ENCODE data around the gene FGFR1OP2. TPM values are rescaled to one million over a fixed set of nuclear protein-coding genes. Genes with fewer than 3 reads are reported as not detected.

FGFR1OP2 gene
- total RNA-seq, 1 donor from 2014 or later = 37.6 TPM

DNA sequence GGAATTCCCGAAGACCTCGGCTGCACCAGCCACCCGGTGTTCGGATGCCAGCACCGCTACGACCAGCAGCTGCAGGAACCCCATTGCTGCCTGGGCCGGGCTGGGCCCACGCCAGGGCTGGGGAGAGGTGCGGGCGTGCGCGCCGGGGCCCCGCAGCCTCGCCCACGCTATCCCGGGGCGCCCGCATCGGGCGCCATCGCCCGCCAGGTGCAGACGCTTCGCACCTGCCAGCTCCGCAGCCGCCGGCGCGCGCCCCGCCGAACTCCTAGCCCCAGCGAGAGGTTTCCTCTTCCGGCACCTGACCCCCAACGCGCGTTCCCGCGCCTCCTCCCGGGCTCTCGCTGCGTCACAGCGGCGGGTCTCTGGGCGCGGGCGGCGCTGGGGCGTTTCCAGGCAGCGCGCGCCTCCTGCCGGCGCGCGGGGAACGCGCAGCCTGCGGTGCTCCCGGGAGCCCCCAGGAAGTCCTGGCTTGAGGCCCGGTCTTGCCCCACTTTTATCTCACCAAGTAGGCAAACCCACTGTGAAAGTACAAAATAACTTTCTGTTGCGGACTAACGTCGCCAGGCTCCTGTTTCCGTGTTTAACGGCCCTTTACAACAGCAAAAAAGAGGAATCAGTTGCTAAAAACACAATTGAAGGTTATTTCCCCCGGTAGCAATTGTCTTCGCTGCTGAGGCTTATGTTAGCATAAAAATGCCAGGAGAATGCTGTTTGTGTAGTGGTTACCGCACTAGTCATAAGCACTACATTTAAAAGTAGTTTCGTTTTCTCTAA is 76.0 kb downstream of the FGFR1OP2 start, which contains the start of gene TM7SF3:
TSS of gene TM7SF3 (minus strand) at position 300 of the 774 bp plus-strand sequence. CDS start at position 84, 216 bp downstream.
- no peaks in the 10 kb centered on the region for H3K9me3 Mint-ChIP-seq (ENCODE audit: low read depth)
- peaks cover 52% of the 10 kb centered on the region for H3K4me1 Mint-ChIP-seq (ENCODE audit: low read depth)
- H3K27ac Mint-ChIP-seq (ENCODE audit: unreplicated experiment) = peak within 1 kb of the TSS; percentile 88
- peak within 1 kb of the TSS; percentile 89 for H3K4me3 Mint-ChIP-seq (ENCODE audit: unreplicated experiment)
- H3K36me3 Mint-ChIP-seq (ENCODE audit: low read depth) = no peaks in the 10 kb centered on the region
- TF ChIP-seq, protein P1, sequence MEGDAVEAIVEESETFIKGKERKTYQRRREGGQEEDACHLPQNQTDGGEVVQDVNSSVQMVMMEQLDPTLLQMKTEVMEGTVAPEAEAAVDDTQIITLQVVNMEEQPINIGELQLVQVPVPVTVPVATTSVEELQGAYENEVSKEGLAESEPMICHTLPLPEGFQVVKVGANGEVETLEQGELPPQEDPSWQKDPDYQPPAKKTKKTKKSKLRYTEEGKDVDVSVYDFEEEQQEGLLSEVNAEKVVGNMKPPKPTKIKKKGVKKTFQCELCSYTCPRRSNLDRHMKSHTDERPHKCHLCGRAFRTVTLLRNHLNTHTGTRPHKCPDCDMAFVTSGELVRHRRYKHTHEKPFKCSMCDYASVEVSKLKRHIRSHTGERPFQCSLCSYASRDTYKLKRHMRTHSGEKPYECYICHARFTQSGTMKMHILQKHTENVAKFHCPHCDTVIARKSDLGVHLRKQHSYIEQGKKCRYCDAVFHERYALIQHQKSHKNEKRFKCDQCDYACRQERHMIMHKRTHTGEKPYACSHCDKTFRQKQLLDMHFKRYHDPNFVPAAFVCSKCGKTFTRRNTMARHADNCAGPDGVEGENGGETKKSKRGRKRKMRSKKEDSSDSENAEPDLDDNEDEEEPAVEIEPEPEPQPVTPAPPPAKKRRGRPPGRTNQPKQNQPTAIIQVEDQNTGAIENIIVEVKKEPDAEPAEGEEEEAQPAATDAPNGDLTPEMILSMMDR (IDR thresholded peaks at IDR 0.05) = peak; percentile 97
- DNase-seq (ENCODE audit: low spot score) = peak; percentile 94
- H3K27me3 Mint-ChIP-seq (ENCODE audit: low read depth) = no peaks in the 10 kb centered on the region

DNA sequence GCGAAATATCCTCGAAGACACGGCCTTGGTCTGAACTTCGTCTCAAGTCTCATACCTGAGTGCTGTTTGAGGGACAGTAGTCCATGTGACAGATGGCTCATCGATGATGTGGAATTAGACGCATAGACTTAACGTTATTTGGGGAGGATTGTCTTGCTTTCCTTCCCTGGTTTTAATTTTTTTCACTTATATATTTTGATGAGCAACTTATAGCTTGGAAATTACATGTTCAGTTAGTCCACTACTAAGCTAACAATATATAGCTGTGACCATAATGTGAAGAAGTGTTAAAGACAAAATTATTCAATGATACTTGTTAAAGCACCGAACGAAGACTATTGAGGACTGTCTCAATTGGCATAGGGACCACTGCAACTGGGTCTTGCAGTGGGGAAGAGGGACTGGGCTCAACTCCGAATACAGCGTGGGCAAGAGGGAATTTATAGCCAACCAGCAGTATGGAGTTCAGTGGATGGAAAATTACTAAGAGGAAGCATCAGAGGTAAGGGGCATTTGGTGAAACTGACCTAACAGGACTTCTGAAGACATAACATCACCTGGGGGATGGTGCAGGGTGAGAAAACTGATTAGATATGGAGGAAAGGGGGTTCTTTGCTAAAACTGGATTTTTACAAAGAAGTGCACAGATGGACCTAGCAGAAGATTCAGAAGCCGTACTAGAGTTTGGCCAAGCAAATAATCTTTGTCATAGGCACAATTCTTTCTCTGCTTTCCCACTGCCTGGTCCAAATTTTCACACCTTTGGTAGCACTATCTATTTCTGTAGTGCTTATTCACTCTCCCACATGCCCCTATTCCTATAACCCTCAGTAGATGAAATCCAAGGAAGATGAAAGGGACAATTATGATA is 76.8 kb downstream of the FGFR1OP2 start:
- H3K27me3 Mint-ChIP-seq (ENCODE audit: low read depth) = no peaks in the 10 kb centered on the region
- H3K4me1 Mint-ChIP-seq (ENCODE audit: low read depth) = peaks cover 47% of the 10 kb centered on the region
- DNase-seq (ENCODE audit: low spot score) = no peak
- no peaks in the 10 kb centered on the region for H3K36me3 Mint-ChIP-seq (ENCODE audit: low read depth)
- peak overlapping the region; percentile 89 for H3K4me3 Mint-ChIP-seq (ENCODE audit: unreplicated experiment)
- H3K27ac Mint-ChIP-seq (ENCODE audit: unreplicated experiment) = peak overlapping the region; percentile 88
- H3K9me3 Mint-ChIP-seq (ENCODE audit: low read depth) = no peaks in the 10 kb centered on the region
- TF ChIP-seq, protein P1 (IDR thresholded peaks at IDR 0.05) = no peak

GRCh38 chr12:27015730-27016076 is 77.4 kb downstream of the FGFR1OP2 start:
- Mint-ChIP-seq H3K27me3 (ENCODE audit: low read depth) (no peaks in the 10 kb centered on the region), H3K4me3 (ENCODE audit: unreplicated experiment) (no peak overlapping the region), H3K4me1 (ENCODE audit: low read depth) (peaks cover 41% of the 10 kb centered on the region), H3K9me3 (ENCODE audit: low read depth) (no peaks in the 10 kb centered on the region), H3K36me3 (ENCODE audit: low read depth) (no peaks in the 10 kb centered on the region), H3K27ac (ENCODE audit: unreplicated experiment) (no peak overlapping the region)
- DNase-seq (ENCODE audit: low spot score) = no peak
- TF ChIP-seq, protein P1 (IDR thresholded peaks at IDR 0.05) = peak; percentile 83

Other genes with a start within 250 kb of the FGFR1OP2 start
- gene ITPR2, start 105.3 kb upstream of the FGFR1OP2 start, total RNA-seq = 18.7 to 28.8 TPM (median 19.8 TPM) in 3 replicates
- gene INTS13, start 489 bp upstream of the FGFR1OP2 start, total RNA-seq = 23.3 to 23.8 TPM (median 23.3 TPM) in 3 replicates
- gene TM7SF3, start 75.9 kb downstream of the FGFR1OP2 start, total RNA-seq = 43.1 to 55.9 TPM (median 43.8 TPM) in 3 replicates
- 39.7 to 42.1 TPM (median 41.1 TPM) in 3 replicates for gene MED21, start 84.1 kb downstream of the FGFR1OP2 start, total RNA-seq
- gene C12orf71, start 144.1 kb downstream of the FGFR1OP2 start, total RNA-seq = not detected in 3 replicates

All from chondrocyte (in vitro differentiated cells).